Posterior vena cava (tissue), 2 donors: ENCODE measurements around the gene PCDHB4. TPM values are rescaled to one million over a fixed set of nuclear protein-coding genes. Genes with fewer than 3 reads are reported as not detected.
"Not testable (repeated sequence)": the region's sequence is repeated elsewhere in the genome, so short reads cannot be mapped to it uniquely, and the experiment has no call there.

Experiments used
- DNase-seq: peaks from one replicate; pipeline ENCODE4 v3.0.0-alpha.2; 2020; ENCODE audit warnings: low spot score
- intact Hi-C, 2 donors: fragments of 100-400 bp; cut with DNase I; formaldehyde crosslinking; loops; one replicate each; pipeline versions ENCODE4 v1.14.1 to v1.14.2; 2022 to 2023
- long read RNA-seq, 2 donors: library from polyadenylated mRNA; unstranded; transcript quantifications; one replicate each; pipeline ENCODE4 v2.0.0, GENCODE V29; 2020 to 2021
- total RNA-seq, 2 donors: library from RNA; stranded (reverse); fragmentation: NEBNext Ultra II Directional; extraction: Animal tissue kit (Norgen Biotek cat#: 25700); gene quantifications; one replicate each; pipeline ENCODE4 v1.2.1, GENCODE V29; 2021
- donor health status: DM: yes; HTN: yes; CAD: no.
- donor health status: DM: yes; HTN: yes; CAD: no.

PCDHB4 gene
- 1 to 10 TPM; 4.1 to 5.2 TPM for total RNA-seq
- long read RNA-seq, donor 1 = 0 reads
- long read RNA-seq, donor 2, partial matches to known transcripts = 0 of 1 reads
- long read RNA-seq, donor 2, other reads (novel, unspliced or antisense) = 0 of 1 reads

DNA sequence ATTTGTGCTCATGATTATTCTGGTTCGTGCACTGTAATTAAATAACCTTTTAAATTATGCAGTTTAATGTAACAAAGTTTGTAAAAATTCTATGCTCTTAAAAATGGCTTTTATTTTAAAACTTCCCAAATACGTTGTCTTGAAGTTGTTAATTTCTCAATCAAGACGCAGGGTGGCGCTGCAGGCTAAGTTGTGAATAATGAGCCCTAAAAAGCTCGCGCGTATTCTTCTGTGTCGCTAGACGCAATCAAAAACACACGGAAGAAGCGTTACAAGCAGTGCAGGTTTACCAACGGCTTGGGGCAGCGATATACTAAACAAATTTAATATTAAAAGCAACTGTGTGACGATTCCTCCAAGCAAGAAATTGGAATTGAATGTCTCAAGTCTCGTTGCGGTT is at the start of gene PCDHB4:
Gene PCDHB4, plus strand, starts transcription at position 256 of the 400 bp plus-strand sequence. CDS start 181 bp downstream, outside the sequence.
- intact Hi-C loops = no loop called here
- DNase-seq = no peak

DNA sequence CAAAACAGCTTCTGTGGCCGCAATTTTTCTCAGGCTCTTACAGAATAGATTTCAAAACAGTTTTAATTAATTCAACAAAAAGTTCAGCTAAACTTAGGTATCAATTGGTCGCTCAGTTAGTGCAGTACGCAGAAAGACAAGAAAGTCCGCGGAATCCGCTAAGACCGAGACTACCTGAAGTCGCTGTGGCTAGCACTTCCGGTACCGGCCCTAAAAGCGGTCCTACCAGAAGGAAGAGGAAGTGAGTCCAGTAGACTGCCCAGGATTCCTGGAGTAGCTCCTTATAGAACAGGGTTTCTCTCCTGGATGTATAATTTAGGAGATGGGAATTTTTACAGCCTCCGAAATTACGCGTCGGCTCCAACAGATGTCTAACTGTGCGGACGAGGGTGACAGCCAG is 43.8 kb upstream of the PCDHB4 start:
- DNase-seq = no peak
- intact Hi-C loops = no loop called here

- intact Hi-C loops = no loop called here
- DNase-seq = no peak
Measured at GRCh38 chr5:141082228-141082627, 39.4 kb upstream of the PCDHB4 start.

GRCh38 chr5:141084487-141084989 is 37.1 kb upstream of the PCDHB4 start:
- DNase-seq = no peak
- intact Hi-C loops = no loop called here

GRCh38 chr5:141094481-141095262 is 26.9 kb upstream of the PCDHB4 start, which contains the start of gene PCDHB2:
Gene PCDHB2 (plus strand): TSS chr5:141094615. CDS start chr5:141094791, 176 bp downstream.
- DNase-seq = no peak

GRCh38 chr5:141095263-141095641 is 26.4 kb upstream of the PCDHB4 start:
- DNase-seq = no peak
- intact Hi-C loops = no loop called here

More at GRCh38 chr5:141094481-141095262, 26.9 kb upstream of the PCDHB4 start, which contains the start of gene PCDHB2:
- intact Hi-C loops = no loop called here

DNA sequence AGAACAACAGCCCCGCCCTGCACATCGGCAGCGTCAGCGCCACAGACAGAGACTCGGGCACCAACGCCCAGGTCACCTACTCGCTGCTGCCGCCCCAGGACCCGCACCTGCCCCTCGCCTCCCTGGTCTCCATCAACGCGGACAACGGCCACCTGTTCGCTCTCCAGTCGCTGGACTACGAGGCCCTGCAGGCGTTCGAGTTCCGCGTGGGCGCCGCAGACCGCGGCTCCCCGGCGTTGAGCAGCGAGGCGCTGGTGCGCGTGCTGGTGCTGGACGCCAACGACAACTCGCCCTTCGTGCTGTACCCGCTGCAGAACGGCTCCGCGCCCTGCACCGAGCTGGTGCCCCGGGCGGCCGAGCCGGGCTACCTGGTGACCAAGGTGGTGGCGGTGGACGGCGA is 25.4 kb upstream of the PCDHB4 start:
- intact Hi-C loops, DNase-seq: not testable (repeated sequence)

GRCh38 chr5:141096586-141096985 is 25.0 kb upstream of the PCDHB4 start:
- DNase-seq, intact Hi-C loops: not testable (repeated sequence)

GRCh38 chr5:141100243-141100805 is 21.3 kb upstream of the PCDHB4 start, which contains the start of gene PCDHB3:
Gene PCDHB3 (plus strand): TSS chr5:141100473. CDS start chr5:141100650, 177 bp downstream.
- no peak for DNase-seq
- intact Hi-C loops = no loop called here

- DNase-seq = no peak
- intact Hi-C loops = no loop called here
Measured at GRCh38 chr5:141101059-141101458, 20.6 kb upstream of the PCDHB4 start.

GRCh38 chr5:141102070-141102469 is 19.5 kb upstream of the PCDHB4 start:
- DNase-seq, intact Hi-C loops: not testable (repeated sequence)

DNA sequence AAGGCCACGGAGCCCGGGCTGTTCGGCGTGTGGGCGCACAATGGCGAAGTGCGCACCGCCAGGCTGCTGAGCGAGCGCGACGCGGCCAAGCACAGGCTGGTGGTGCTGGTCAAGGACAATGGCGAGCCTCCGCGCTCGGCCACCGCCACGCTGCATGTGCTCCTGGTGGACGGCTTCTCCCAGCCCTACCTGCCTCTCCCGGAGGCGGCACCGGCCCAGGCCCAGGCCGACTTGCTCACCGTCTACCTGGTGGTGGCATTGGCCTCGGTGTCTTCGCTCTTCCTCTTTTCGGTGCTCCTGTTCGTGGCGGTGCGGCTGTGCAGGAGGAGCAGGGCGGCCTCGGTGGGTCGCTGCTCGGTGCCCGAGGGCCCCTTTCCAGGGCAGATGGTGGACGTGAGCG is 19.1 kb upstream of the PCDHB4 start:
- intact Hi-C loops, DNase-seq: not testable (repeated sequence)

- intact Hi-C loops = no loop called here
- no peak for DNase-seq
Measured at GRCh38 chr5:141105350-141105749, 16.3 kb upstream of the PCDHB4 start.

DNA sequence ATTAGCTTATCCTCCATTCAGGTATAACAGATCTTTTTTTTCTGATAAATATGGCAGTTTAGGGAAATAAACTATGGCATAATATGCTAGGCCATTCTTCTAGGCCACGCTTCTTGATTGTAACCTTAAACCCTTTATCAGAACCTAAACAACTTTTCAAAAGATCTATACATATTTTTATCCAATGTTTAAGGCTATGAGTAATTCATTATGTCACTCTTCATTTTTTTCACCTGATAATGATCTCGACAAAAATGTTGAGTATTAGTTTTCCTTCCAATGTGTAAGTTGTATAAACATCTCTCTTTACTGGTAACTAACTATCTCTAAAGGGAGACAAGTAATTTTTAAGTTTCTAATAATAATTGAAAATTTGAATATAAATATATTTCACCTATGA is 2.4 kb upstream of the PCDHB4 start:
- DNase-seq = no peak
- intact Hi-C loops = no loop called here

- no peak for DNase-seq
- intact Hi-C loops = no loop called here
Measured at GRCh38 chr5:141121985-141122384, 367 bp downstream of the PCDHB4 start.

DNA sequence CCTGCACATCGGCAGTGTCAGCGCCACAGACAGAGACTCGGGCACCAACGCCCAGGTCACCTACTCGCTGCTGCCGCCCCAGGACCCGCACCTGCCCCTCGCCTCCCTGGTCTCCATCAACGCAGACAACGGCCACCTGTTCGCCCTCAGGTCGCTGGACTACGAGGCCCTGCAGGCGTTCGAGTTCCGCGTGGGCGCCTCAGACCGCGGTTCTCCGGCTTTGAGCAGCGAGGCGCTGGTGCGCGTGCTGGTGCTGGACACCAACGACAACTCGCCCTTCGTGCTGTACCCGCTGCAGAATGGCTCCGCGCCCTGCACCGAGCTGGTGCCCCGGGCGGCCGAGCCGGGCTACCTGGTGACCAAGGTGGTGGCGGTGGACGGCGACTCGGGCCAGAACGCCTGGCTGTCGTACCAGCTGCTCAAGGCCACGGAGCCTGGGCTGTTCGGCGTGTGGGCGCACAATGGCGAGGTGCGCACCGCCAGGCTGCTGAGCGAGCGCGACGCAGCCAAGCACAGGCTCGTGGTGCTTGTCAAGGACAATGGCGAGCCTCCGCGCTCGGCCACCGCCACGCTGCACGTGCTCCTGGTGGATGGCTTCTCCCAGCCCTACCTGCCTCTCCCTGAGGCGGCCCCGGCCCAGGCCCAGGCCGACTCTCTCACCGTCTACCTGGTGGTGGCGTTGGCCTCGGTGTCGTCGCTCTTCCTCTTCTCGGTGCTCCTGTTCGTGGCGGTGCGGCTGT is 1.9 kb downstream of the PCDHB4 start:
- DNase-seq, intact Hi-C loops: not testable (repeated sequence)

GRCh38 chr5:141127305-141127704 is 5.7 kb downstream of the PCDHB4 start:
- intact Hi-C loops = no loop called here

GRCh38 chr5:141135030-141135717 is 13.6 kb downstream of the PCDHB4 start, which contains the start of gene PCDHB5:
Gene PCDHB5 (plus strand): TSS chr5:141135206. CDS start chr5:141135435, 229 bp downstream.
- intact Hi-C loops = no loop called here
- no peak for DNase-seq

More at GRCh38 chr5:141127305-141127704, 5.7 kb downstream of the PCDHB4 start:
- DNase-seq = no peak
